HAP-1 (cell line): Measurements from ENCODE around the gene TOR1AIP1.

Experiments used
- DNase-seq, 2 experiments: peaks; one replicate each; pipeline ENCODE4 v3.0.0-alpha.2; 2016 to 2020; ENCODE audit warnings: low spot score in 2 of 2
- H3K27me3 ChIP-seq: fragments of 250-450 bp; sonication (Bioruptor Pico); 2 replicates; pipeline ENCODE4 v1.5.1; 2020; ENCODE audit warnings: low read depth, mild to moderate bottlenecking, moderate library complexity
- H3K36me3 ChIP-seq: fragments of 250-450 bp; sonication (Bioruptor Pico); replicated peaks from 2 replicates; pipeline ENCODE4 v1.5.1; 2020; ENCODE audit warnings: mild to moderate bottlenecking
- H3K4me1 ChIP-seq: fragments of 250-450 bp; sonication (Bioruptor Pico); 2 replicates; pipeline ENCODE4 v1.5.1; 2020; ENCODE audit warnings: mild to moderate bottlenecking
- H3K4me3 ChIP-seq: fragments of 250-450 bp; sonication (Bioruptor Pico); 2 replicates; pipeline ENCODE4 v1.5.1; 2020; ENCODE audit warnings: mild to moderate bottlenecking, moderate library complexity
- H3K9me3 ChIP-seq: fragments of 250-450 bp; sonication (Bioruptor Pico); 2 replicates; pipeline ENCODE4 v1.5.1; 2020; ENCODE audit warnings: mild to moderate bottlenecking, moderate library complexity
- in situ Hi-C: fragments of 300-500 bp; cut with MboI; formaldehyde crosslinking; loops from 3 replicates; pipeline ENCODE4 v1.14.3; 2020; ENCODE audit warnings: low sequenced_read_pairs, inconsistent platforms, mixed read lengths

The TOR1AIP1 gene

DNA sequence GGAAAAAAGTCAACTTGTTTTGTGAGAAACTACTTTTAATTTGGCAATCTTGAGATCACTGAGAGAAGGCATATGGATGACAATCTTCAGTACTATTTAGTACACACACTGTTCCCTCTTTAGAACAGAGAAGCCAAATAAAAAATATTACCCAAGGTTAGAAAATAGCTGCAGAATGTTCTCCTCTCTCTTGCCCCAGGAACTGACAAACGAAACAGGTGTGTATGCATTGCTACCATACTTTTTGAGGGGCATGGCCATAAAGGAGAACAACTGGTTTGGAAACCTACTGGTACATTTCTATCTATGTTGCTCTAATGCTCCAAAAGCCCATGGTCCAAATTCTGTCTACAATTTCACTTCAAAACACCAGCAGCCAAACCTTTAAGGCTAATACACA is 10.1 kb upstream of the TOR1AIP1 start:
- H3K9me3 ChIP-seq, result no peaks in the 10 kb centered on the region
- H3K36me3 ChIP-seq, result peaks cover 12% of the 10 kb centered on the region
- H3K4me1 ChIP-seq, result peaks cover 6% of the 10 kb centered on the region; the same call in 1 of the 2 replicates
- in situ Hi-C loops, result loop anchor here (5.0 kb wide), 1 partner anchor 300 kb away; no protein-coding TSS in a partner anchor
- DNase-seq, result no peak
- no peak overlapping the region for H3K4me3 ChIP-seq
- no peaks in the 10 kb centered on the region for H3K27me3 ChIP-seq

DNA sequence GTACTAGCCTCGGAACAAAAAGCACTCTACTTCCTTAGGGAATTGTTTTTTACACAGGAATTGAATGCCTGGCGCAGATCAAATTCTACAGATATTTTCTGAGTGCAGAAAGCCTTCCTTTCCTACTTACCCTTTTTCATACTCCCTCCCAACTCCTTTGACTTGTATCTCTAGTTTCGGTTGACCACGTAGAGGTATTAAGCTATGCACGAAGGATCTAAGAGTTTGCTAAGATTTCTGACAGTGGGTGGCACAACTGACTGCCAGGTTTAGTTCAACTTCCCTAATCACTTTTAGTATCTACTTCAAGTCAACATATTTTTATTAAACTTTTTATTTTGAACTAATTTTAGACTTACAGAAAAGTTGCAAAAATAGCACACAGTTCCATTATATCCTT is 9.5 kb upstream of the TOR1AIP1 start:
- peaks cover 6% of the 10 kb centered on the region; the same call in 1 of the 2 replicates for H3K4me1 ChIP-seq
- H3K36me3 ChIP-seq, result peaks cover 12% of the 10 kb centered on the region
- no peak for DNase-seq
- H3K27me3 ChIP-seq, result no peaks in the 10 kb centered on the region
- no peak overlapping the region for H3K4me3 ChIP-seq
- no peaks in the 10 kb centered on the region for H3K9me3 ChIP-seq
- in situ Hi-C loops, result loop anchor here (5.0 kb wide), 1 partner anchor 300 kb away; no protein-coding TSS in a partner anchor

DNA sequence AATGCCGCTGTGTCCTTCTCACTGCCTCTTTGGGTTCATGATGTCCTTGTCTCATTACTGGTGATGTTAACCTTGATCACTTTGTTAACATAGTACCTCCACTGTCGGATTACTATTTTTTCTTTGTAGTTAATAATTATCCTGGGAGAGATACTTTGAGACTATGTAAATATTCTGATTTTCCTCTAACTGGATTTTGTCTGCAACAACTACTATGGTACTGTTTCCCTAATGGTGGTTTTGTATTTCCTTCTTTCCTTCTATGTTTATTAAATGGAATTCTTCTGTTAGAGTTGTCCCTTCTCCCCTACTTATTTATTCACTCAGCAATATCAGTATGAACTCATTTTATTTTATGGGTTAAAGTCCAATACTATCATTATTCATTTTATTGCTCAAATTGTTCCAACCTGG is 8.6 kb upstream of the TOR1AIP1 start:
- H3K4me3 ChIP-seq, result no peak overlapping the region
- in situ Hi-C loops, result loop anchor here (5.0 kb wide), 1 partner anchor 299 kb away; no protein-coding TSS in a partner anchor
- peaks cover 12% of the 10 kb centered on the region for H3K36me3 ChIP-seq
- H3K4me1 ChIP-seq, result peaks cover 11% of the 10 kb centered on the region
- DNase-seq, result no peak
- H3K27me3 ChIP-seq, result no peaks in the 10 kb centered on the region
- no peaks in the 10 kb centered on the region for H3K9me3 ChIP-seq

DNA sequence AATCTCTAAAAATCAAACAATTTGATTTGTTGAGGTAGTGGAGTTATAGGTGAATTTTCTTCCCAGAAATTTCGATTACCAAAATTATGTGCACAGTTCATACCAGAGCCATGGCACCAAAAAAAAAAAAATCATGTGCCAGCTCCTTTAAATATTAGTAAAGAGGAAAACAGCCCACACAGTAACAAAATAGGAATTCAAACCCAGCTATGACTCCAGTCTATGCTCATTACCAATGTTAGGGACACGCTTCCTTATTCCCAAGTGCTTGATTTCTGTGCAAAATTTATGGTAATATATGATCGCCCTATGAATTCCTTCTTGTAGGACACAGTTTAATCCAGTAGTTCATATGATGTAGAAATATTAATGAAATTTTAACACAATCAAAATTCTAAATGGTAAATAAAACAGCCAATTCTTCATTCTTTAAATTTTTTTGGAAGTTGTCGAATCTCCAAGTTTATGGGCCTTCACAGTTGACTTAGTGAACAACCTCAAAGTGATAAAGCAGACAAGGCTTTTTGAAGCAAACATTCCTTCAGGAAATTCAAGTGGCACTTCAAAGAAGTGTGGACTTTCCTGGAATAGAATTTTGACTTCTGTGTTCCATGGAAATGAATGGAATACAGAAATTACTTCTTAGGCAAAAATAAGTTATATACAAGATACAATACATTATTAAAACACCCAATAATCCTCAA is 6.3 kb upstream of the TOR1AIP1 start:
- no peak overlapping the region for H3K4me3 ChIP-seq
- in situ Hi-C loops, result no loop called here
- peaks cover 11% of the 10 kb centered on the region for H3K4me1 ChIP-seq
- H3K36me3 ChIP-seq, result peaks cover 12% of the 10 kb centered on the region
- H3K27me3 ChIP-seq, result no peaks in the 10 kb centered on the region
- no peaks in the 10 kb centered on the region for H3K9me3 ChIP-seq
- no peak for DNase-seq

DNA sequence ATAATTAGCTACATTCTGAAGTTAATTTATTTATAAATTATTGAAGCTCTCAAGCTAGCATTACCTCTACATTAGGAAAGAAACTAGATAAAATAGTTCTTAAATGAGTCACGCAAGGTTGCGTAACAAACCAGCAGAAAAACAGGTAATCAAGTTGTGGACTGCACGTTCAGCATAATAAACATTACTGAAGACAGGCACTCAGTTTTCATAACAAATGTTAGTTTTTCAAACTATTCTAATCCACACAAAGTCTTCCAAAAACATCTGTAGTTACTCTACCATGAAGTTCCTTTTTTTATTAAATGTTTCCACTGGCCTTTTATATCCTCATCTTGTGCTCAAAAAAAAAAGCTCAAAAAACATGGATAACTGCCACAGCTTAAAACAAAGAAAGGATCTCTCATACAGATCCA is 5.8 kb upstream of the TOR1AIP1 start:
- H3K9me3 ChIP-seq, result no peaks in the 10 kb centered on the region
- in situ Hi-C loops, result no loop called here
- H3K27me3 ChIP-seq, result no peaks in the 10 kb centered on the region
- H3K36me3 ChIP-seq, result peaks cover 12% of the 10 kb centered on the region
- H3K4me3 ChIP-seq, result peak overlapping the region; percentile 55
- DNase-seq, result no peak
- H3K4me1 ChIP-seq, result peaks cover 15% of the 10 kb centered on the region

DNA sequence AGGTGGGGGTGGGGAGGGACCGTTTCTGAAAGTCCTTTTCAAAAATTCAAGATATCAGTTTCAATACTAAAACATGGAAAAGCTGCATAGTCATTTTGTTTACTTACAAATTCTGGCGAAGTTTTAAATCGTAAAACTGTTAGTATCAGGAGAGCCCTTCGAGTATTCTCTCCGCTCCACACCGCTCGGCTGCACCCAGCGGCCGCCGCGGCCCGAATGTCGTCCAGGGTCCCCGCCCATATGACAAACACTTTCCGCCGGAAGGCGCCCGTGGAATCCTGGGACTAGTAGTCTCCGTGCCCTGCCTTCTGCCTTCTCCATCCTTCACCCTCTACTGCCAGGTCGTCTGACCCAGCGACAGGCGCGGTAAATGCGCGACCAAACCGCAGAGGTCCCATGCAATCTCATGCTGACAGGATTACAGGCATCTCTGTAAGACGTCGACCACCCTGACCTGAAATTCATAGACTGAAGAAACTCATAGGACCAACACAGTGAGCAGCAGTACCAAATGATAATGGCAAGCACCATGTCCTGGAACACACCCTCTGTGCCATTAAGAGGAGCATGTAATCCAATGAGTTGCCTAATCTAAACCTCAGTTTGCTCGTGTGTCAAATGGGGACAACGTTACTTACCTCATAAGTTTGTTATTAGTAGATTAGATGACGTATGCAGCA is 4.4 kb upstream of the TOR1AIP1 start, which contains the start of gene TOR1AIP2:
TSS of gene TOR1AIP2 (minus strand) at position 218 of the 680 bp plus-strand sequence. CDS start 25,138 bp downstream, outside the sequence.
- in situ Hi-C loops, result no loop called here

DNA sequence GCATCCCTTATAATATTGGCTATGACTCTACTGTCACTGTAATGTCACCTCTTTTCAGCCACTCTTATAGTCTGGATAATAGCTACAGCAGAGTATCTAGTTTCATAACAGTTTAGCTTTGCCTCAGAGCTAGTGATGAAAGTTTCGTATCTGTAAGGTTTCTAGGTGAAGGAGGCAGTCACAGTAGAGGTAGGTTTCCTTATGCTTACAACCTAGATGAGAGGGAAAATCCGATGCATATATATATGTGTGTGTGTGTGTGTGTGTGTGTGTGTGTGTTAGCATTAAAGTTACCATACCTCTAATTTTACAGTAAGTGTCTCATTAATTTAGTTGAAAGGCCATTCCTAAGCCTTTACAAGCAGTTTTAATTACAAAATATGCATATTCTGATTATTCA is 2.3 kb upstream of the TOR1AIP1 start:
- H3K36me3 ChIP-seq, result peaks cover 5% of the 10 kb centered on the region
- no peaks in the 10 kb centered on the region for H3K27me3 ChIP-seq
- DNase-seq, result no peak
- peaks cover 20% of the 10 kb centered on the region for H3K4me1 ChIP-seq
- no peaks in the 10 kb centered on the region for H3K9me3 ChIP-seq
- no peak overlapping the region for H3K4me3 ChIP-seq
- in situ Hi-C loops, result no loop called here

More for the DNA sequence above, 4.4 kb upstream of the TOR1AIP1 start, which contains the start of gene TOR1AIP2:
- H3K36me3 ChIP-seq, result peaks cover 12% of the 10 kb centered on the region
- H3K4me1 ChIP-seq, result peaks cover 18% of the 10 kb centered on the region
- H3K9me3 ChIP-seq, result no peaks in the 10 kb centered on the region
- no peaks in the 10 kb centered on the region for H3K27me3 ChIP-seq
- peak within 1 kb of the TSS; percentile 55 for H3K4me3 ChIP-seq
- peak; percentile 83 to 90 for DNase-seq

DNA sequence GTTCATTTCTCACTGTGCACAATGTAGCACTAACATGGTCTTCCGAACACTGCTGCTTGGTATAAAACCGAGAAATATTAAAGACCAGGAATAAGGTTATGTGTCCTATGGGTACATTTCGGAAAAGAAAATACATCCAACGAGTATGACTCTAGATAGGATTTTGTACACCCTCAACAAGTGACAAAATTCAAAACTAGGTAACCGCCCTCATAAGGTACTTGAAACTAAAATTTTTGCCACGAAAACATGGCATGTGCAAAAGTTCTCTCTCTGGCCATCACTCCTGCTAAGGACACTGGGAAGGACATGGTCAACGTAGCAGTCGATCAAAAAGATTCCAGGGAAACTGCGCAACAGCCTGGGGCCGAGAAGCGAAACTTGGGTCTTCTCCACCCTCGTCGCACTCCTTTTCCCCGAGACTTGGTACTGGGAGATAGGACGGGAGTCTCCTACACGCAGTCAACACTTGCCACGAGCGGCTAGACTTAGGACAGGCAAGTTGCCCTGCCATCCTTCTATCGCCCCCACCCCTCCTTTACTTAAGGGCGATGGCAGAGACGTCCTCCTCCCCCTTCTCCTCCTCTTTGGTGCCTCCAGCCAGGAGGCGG is 338 bp upstream of the TOR1AIP1 start:
- peak in 1 of 2 experiments; percentile 59 for DNase-seq
- Histone ChIP-seq H3K9me3 (no peaks in the 10 kb centered on the region), H3K36me3 (peaks cover 7% of the 10 kb centered on the region), H3K4me3 (peak overlapping the region; percentile 82), H3K4me1 (peaks cover 14% of the 10 kb centered on the region), H3K27me3 (no peaks in the 10 kb centered on the region)
- in situ Hi-C loops, result no loop called here

DNA sequence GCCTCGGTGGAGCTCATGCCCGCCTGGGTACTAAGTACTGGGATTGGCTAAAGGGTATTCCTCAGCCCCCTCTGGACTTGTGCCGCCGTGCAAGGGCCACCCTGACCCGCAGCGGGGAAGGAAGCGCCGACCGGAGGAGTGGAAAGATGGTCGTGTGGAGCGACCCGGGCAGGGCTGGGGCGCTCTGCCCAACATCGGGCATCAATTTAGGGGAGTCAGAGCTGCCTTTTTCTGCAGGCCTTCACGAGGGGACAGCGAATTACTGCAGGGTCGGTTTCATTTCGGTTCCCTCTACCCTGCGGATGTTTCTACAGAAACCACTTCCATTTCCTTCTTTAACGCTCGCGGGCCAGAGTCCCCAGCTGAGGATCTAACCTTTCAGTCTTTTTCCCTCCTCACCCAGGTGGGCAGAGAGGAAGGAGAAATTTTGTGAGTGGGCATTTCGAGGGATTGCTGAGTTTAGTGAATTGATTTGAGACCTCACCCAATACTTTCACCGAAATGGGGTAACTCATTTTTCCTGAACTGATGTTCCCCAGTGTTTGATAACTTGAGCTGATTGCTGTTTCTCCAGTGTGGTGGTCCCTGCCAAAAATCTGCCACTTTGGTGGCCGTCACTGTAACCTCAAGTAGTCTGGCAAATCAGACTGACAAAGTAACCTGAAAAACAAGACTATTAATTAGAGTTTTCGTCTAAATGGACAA is 1.1 kb downstream of the TOR1AIP1 start:
- Histone ChIP-seq H3K27me3 (no peaks in the 10 kb centered on the region), H3K4me3 (peak overlapping the region; percentile 82), H3K36me3 (peaks cover 7% of the 10 kb centered on the region), H3K4me1 (peaks cover 10% of the 10 kb centered on the region), H3K9me3 (no peaks in the 10 kb centered on the region)
- DNase-seq, result no peak
- in situ Hi-C loops, result no loop called here

DNA sequence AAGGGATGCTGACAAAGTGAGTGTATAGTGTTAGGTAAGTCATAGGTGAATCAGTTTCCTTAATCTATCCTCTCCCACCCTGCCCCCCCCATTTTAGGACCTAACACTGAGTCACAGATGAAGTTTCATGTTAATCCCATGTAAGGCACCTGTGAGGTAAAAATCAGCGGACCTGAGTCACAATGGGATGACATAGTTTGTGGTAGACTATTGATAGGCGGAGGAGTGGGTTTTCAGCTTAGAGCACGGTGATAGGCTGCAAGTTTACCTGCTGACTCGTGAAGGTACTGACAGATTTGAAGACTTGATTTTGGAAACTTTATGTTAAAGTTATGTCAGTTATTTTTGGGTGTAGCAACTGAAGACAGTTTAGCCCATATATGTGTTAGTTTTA is 1.7 kb downstream of the TOR1AIP1 start:
- DNase-seq, result peak; percentile 20 to 23
- in situ Hi-C loops, result no loop called here
- H3K4me1 ChIP-seq, result peaks cover 9% of the 10 kb centered on the region
- H3K36me3 ChIP-seq, result peaks cover 7% of the 10 kb centered on the region
- H3K4me3 ChIP-seq, result peak overlapping the region; percentile 82
- H3K9me3 ChIP-seq, result no peaks in the 10 kb centered on the region
- H3K27me3 ChIP-seq, result no peaks in the 10 kb centered on the region

DNA sequence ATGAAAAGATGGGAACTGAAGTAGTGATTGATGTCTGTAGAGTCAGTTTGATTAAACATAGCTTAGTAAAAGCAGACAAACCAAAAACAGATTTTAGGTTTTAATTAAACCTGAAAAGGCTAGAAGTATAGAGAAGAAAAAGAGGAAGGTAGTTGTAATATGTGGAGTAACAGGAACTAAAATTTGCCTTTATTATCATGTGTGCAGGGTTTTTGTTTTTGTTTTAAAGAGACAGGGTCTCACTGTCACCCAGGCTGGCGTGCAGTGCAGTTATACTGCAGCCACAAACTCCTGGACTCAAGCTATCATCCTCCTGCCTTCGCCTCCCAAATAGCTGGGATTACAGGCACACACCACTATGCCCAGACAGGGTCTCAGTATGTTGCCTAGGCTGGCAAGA is 6.0 kb downstream of the TOR1AIP1 start:
- H3K27me3 ChIP-seq, result no peaks in the 10 kb centered on the region
- H3K9me3 ChIP-seq, result no peaks in the 10 kb centered on the region
- DNase-seq, result no peak
- H3K4me1 ChIP-seq, result peaks cover 2% of the 10 kb centered on the region; the same call in 1 of the 2 replicates
- peaks cover 9% of the 10 kb centered on the region for H3K36me3 ChIP-seq
- in situ Hi-C loops, result no loop called here
- H3K4me3 ChIP-seq, result no peak overlapping the region

DNA sequence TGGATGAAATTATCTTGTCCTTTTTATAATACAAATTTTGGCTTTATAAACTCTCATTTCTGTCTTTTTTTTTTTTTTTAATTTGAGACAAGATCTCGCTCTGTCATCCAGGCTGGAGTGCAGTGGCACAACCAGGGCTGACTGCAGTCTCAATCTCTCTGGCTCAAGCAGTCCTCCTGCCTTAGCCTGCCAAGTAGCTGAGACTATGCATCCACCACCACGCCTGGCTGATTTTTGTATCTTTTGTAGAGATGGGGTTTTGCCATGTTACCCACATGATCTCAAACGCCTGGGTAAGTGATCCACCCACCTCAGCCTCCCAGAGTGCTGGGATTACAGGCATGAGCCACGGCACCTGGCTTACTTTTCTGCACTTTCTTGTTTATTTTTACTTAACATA is 7.5 kb downstream of the TOR1AIP1 start:
- Histone ChIP-seq H3K27me3 (no peaks in the 10 kb centered on the region), H3K9me3 (no peaks in the 10 kb centered on the region), H3K4me3 (no peak overlapping the region), H3K36me3 (peaks cover 9% of the 10 kb centered on the region), H3K4me1 (no peaks in the 10 kb centered on the region)
- DNase-seq, result no peak
- in situ Hi-C loops, result no loop called here

DNA sequence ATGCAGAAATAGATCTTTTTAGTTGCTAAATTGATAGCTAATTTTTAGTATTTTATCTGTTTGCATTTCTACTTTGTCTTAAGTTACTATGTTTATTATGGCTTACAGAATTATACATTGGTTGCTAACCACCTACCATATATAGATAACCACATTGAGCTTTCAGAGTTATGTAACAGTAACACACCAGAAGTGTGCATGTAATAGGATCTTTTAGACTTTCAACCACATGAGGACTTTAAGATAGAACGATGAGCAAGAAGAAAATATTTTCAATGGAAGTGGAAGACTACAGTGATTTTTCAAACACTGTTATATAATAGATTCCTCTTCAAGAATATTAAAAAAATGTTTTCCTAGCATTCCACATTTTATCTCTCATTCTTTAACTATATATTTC is 28.8 kb downstream of the TOR1AIP1 start:
- peaks cover 13% of the 10 kb centered on the region for H3K36me3 ChIP-seq
- no peaks in the 10 kb centered on the region for H3K9me3 ChIP-seq
- no peaks in the 10 kb centered on the region for H3K27me3 ChIP-seq
- in situ Hi-C loops, result no loop called here
- no peak overlapping the region for H3K4me3 ChIP-seq
- peaks cover 4% of the 10 kb centered on the region for H3K4me1 ChIP-seq
- DNase-seq, result no peak
